ENCODE measurements around the gene BAHD1.

BAHD1 gene

GRCh38 chr15:40464595-40465185 lies 23.9 kb downstream of the BAHD1 start:
- in situ Hi-C loops (cut with MboI; ENCODE audit: low sequenced_read_pairs): no loop called here

GRCh38 chr15:40465939-40466338 lies 25.2 kb downstream of the BAHD1 start:
- in situ Hi-C loops (cut with MboI; ENCODE audit: low sequenced_read_pairs): no loop called here

GRCh38 chr15:40466426-40467260 lies 25.9 kb downstream of the BAHD1 start:
- in situ Hi-C loops (cut with MboI; ENCODE audit: low sequenced_read_pairs): no loop called here

GRCh38 chr15:40467261-40467615 lies 26.5 kb downstream of the BAHD1 start:
- in situ Hi-C loops (cut with MboI; ENCODE audit: low sequenced_read_pairs): no loop called here

GRCh38 chr15:40468898-40469331 lies 28.2 kb downstream of the BAHD1 start:
- in situ Hi-C loops (cut with MboI; ENCODE audit: low sequenced_read_pairs): no loop called here

DNA sequence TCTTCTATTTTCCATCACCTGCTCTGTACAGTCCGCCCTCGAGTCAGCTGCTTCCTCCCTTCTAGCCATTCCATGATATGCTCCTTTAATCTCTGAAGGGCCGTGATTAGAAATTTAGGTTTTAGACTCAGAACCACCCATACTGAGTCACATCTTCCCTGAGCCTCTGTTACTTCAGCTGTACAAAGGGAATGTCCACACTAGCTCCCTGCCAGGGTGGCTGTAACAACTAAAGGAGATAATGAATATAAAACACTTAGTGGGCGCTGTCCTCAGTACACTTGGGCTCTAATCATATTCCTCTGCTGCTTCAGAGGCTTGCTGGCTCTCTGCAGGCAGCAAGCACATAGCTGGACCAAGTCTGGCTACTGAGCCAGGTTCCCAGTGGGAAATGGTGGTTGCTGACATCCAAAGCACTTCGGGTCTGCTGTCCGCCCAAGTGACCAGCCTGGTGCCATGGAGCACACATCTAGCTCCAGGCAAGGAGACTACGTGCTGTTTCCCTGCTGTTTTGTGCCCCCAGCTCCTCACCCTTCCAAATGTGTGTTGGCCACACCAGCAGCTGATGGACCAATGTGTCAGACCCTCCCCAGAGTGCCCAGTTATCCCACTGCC lies 29.1 kb downstream of the BAHD1 start:
- in situ Hi-C loops (cut with MboI; ENCODE audit: low sequenced_read_pairs): no loop called here

DNA sequence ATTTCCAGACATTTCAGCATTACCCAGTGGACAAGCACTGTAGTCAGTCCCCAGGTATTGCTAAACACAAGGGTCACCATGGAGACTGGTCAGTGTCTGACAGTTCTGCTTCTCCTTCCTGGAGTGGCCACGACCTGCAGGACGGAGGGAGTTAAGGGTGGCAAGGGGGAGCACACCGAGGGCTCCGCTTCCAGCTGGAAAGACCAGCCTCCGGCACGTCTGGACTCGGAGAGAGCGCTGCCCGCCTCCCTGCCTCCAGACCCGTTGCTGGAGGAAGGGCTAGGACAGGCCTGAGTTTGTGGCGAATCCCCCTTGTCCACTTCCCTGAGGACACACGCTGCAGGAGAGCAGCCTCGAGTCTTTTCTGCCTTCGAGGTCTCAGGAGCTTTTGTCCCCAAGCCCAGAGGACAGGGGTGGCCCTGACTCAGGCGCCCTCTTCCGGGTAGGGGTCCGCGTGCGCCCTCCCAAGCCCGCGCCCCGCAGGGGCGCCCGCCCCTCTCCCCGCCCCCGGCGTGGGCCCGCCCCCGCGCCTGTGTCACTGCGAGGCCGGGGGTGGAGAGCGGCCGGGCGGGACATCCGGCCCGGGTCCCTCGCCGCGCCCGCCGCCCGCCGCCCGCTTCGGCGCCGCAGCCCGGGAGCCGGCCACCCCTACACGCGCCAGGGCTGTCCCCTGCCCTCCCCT lies 29.8 kb downstream of the BAHD1 start, which contains the start of gene CHST14:
CHST14 (plus strand) TSS at position 562 of the 682 bp plus-strand sequence. CDS start 230 bp downstream, outside the sequence.
- in situ Hi-C loops (cut with MboI; ENCODE audit: low sequenced_read_pairs): no loop called here

DNA sequence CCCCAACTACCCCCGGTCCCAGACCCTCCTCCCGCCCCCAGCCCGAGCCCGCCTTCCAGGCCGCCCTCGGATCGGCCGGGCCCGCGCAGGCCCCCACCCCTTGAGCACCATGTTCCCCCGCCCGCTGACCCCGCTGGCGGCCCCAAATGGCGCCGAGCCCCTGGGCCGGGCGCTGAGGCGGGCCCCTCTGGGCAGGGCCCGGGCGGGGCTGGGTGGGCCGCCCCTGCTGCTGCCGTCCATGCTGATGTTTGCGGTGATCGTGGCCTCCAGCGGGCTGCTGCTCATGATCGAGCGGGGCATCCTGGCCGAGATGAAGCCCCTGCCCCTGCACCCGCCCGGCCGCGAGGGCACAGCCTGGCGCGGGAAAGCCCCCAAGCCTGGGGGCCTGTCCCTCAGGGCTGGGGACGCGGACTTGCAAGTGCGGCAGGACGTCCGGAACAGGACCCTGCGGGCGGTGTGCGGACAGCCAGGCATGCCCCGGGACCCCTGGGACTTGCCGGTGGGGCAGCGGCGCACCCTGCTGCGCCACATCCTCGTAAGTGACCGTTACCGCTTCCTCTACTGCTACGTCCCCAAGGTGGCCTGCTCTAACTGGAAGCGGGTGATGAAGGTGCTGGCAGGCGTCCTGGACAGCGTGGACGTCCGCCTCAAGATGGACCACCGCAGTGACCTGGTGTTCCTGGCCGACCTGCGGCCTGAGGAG lies 30.5 kb downstream of the BAHD1 start:
- in situ Hi-C loops (cut with MboI; ENCODE audit: low sequenced_read_pairs): no loop called here

DNA sequence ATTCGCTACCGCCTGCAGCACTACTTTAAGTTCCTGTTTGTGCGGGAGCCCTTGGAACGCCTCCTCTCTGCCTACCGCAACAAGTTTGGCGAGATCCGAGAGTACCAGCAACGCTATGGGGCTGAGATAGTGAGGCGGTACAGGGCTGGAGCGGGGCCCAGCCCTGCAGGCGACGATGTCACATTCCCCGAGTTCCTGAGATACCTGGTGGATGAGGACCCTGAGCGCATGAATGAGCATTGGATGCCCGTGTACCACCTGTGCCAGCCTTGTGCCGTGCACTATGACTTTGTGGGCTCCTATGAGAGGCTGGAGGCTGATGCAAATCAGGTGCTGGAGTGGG lies 31.0 kb downstream of the BAHD1 start:
- in situ Hi-C loops (cut with MboI; ENCODE audit: low sequenced_read_pairs): no loop called here

GRCh38 chr15:40472171-40472727 lies 31.5 kb downstream of the BAHD1 start:
- in situ Hi-C loops (cut with MboI; ENCODE audit: low sequenced_read_pairs): no loop called here

DNA sequence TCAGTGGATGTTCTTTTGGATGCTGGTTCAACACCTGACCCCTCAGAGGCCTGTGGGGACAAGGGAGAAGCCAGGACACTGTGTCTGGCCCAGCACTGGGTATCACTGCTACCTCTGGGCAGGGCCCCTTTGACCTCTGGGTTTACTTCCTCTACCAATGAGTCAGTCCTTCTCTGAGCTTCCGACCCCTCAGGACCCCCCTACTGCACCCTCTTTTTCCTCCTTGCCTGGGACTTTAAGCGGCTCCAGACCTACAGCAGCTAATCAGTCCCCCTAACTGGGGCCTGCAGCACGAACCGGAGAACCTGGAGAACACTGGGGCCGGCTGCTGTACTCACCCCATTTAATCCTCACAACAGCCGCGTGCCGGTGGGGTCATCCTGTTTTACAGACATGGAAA lies 33.8 kb downstream of the BAHD1 start:
- in situ Hi-C loops (cut with MboI; ENCODE audit: low sequenced_read_pairs): no loop called here

GRCh38 chr15:40477642-40478327 lies 37.0 kb downstream of the BAHD1 start:
- in situ Hi-C loops (cut with MboI; ENCODE audit: low sequenced_read_pairs): no loop called here

- in situ Hi-C loops (cut with MboI; ENCODE audit: low sequenced_read_pairs): no loop called here
These were observed 38.3 kb downstream of the BAHD1 start for GRCh38 chr15:40479024-40479423.

GRCh38 chr15:40481341-40482074 lies 40.8 kb downstream of the BAHD1 start:
- in situ Hi-C loops (cut with MboI; ENCODE audit: low sequenced_read_pairs): no loop called here

DNA sequence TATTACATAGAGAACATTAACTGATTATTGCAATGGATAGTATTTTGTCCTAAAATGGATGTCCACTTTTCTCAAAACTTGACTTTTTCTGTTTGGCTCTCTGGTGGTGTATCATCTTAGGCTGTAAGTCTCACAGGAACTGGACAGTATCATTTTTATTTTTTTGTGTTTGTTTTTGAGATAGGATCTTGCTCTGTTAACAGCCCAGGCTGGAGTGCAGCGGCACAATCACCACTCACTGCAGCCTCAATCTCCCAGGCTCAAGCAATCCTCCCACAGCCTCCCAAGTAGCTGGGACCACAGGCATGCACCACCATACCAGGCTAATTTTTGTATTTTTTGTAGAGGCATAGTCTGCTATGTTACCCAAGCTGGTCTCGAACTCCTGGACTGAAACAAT lies 43.2 kb downstream of the BAHD1 start:
- in situ Hi-C loops (cut with MboI; ENCODE audit: low sequenced_read_pairs): no loop called here

GRCh38 chr15:40486066-40486770 lies 45.5 kb downstream of the BAHD1 start:
- in situ Hi-C loops (cut with MboI; ENCODE audit: low sequenced_read_pairs): no loop called here

GRCh38 chr15:40487816-40488682 lies 47.3 kb downstream of the BAHD1 start:
- in situ Hi-C loops (cut with MboI; ENCODE audit: low sequenced_read_pairs): no loop called here

All from HL-60/S4 (cell line).